ENCODE measurements around the gene LRGUK.
A peak's percentile ranks its signal among the peaks of the same experiment; 100 is the strongest.

LRGUK gene

GRCh38 chr7:134126596-134126965 lies 559 bp upstream of the LRGUK start:
- DNase-seq, result no peak

- no peak for DNase-seq
Measured at GRCh38 chr7:134128829-134129228, 1.7 kb downstream of the LRGUK start.

- DNase-seq, result peak; percentile 9 to 39
Measured at GRCh38 chr7:134129856-134130523, 2.9 kb downstream of the LRGUK start.

GRCh38 chr7:134134004-134134403 lies 6.9 kb downstream of the LRGUK start:
- no peak for DNase-seq

- DNase-seq, result peak; percentile 33 to 80
Measured at GRCh38 chr7:134140889-134141867, 14.0 kb downstream of the LRGUK start.

GRCh38 chr7:134141868-134142264 lies 14.7 kb downstream of the LRGUK start:
- DNase-seq, result no peak

- DNase-seq, result no peak
Measured at GRCh38 chr7:134153493-134154136, 26.5 kb downstream of the LRGUK start.

- no peak for DNase-seq
Measured at GRCh38 chr7:134154581-134155130, 27.5 kb downstream of the LRGUK start.

GRCh38 chr7:134155206-134155605 lies 28.1 kb downstream of the LRGUK start:
- DNase-seq, result no peak

- no peak for DNase-seq
Measured at GRCh38 chr7:134155871-134156270, 28.7 kb downstream of the LRGUK start.

- DNase-seq, result no peak
Measured at GRCh38 chr7:134165252-134165651, 38.1 kb downstream of the LRGUK start.

GRCh38 chr7:134167250-134167649 lies 40.1 kb downstream of the LRGUK start:
- no peak for DNase-seq

GRCh38 chr7:134167841-134168240 lies 40.7 kb downstream of the LRGUK start:
- no peak for DNase-seq

GRCh38 chr7:134174795-134175261 lies 47.7 kb downstream of the LRGUK start:
- peak; percentile 87 to 97 for DNase-seq

- no peak for DNase-seq
Measured at GRCh38 chr7:134175334-134176036, 48.3 kb downstream of the LRGUK start.

- no peak for DNase-seq
Measured at GRCh38 chr7:134176037-134176350, 48.9 kb downstream of the LRGUK start.

- no peak for DNase-seq
Measured at GRCh38 chr7:134179036-134180011, 52.2 kb downstream of the LRGUK start.

- DNase-seq, result peak; percentile 54 to 68
Measured at GRCh38 chr7:134180376-134180775, 53.2 kb downstream of the LRGUK start.

- no peak for DNase-seq
Measured at GRCh38 chr7:134182078-134182477, 54.9 kb downstream of the LRGUK start.

- DNase-seq, result peak; percentile 30 to 47
Measured at GRCh38 chr7:134184767-134185166, 57.6 kb downstream of the LRGUK start.

GRCh38 chr7:134186027-134186426 lies 58.9 kb downstream of the LRGUK start:
- DNase-seq, result no peak
